SK-N-SH treated with all-trans-retinoic acid at 6 μM for 48 hours (cell line): ENCODE results near the gene CENPP.
A peak's percentile ranks its signal among the peaks of the same experiment; 100 is the strongest.

Experiments used
- ATAC-seq: fragments of 200-7000 bp; cut with Tn5 transposase; 3 replicates; pipeline ENCODE4 v1.9.1; 2020; ENCODE audit warnings: mild to moderate bottlenecking, moderate library complexity
- ARNTL ChIP-seq: fragments of 450-650 bp; formaldehyde crosslinking; IDR thresholded peaks from 2 replicates; pipeline ENCODE4 v1.5.0; 2020; ENCODE audit warnings: low read depth, mild to moderate bottlenecking, moderate library complexity, borderline replicate concordance
- BACH2 ChIP-seq: fragments of 250-450 bp; sonication (Bioruptor Pico); IDR thresholded peaks from 2 replicates; pipeline ENCODE4 v1.9.0; 2021; ENCODE audit warnings: mild to moderate bottlenecking, borderline replicate concordance
- CREB5 ChIP-seq: fragments of 250-450 bp; sonication (Bioruptor Pico); IDR thresholded peaks from 2 replicates; pipeline ENCODE4 v1.5.1; 2020; ENCODE audit warnings: low read depth, mild to moderate bottlenecking, moderate library complexity
- CSDC2 ChIP-seq: fragments of 250-450 bp; sonication (Bioruptor Pico); IDR thresholded peaks from 2 replicates; pipeline ENCODE4 v1.5.0; 2020; ENCODE audit warnings: mild to moderate bottlenecking, moderate library complexity
- CSRNP3 ChIP-seq: fragments of 250-450 bp; sonication (Bioruptor Pico); IDR thresholded peaks from 2 replicates; pipeline ENCODE4 v1.5.1; 2021; ENCODE audit warnings: mild to moderate bottlenecking, moderate library complexity
- ESRRG ChIP-seq: fragments of 250-450 bp; sonication (Bioruptor Pico); IDR thresholded peaks from 2 replicates; pipeline ENCODE4 v1.6.1; 2021; ENCODE audit warnings: mild to moderate bottlenecking
- GLIS3 ChIP-seq: fragments of 250-450 bp; sonication (Bioruptor Pico); IDR thresholded peaks from 2 replicates; pipeline ENCODE4 v1.5.0; 2020; ENCODE audit warnings: mild to moderate bottlenecking, moderate library complexity
- ISL1 ChIP-seq: fragments of 250-450 bp; sonication (Bioruptor Pico); IDR thresholded peaks from 2 replicates; pipeline ENCODE4 v2.1.2; 2022; ENCODE audit warnings: mild to moderate bottlenecking, moderate library complexity
- OSR1 ChIP-seq: fragments of 250-450 bp; sonication (Bioruptor Pico); IDR thresholded peaks from 2 replicates; pipeline ENCODE4 v1.8.0; 2022; ENCODE audit warnings: moderate library complexity, mild to moderate bottlenecking, inconsistent platforms
- PATZ1 ChIP-seq: fragments of 250-450 bp; sonication (Bioruptor Pico); IDR thresholded peaks from 2 replicates; pipeline ENCODE4 v1.8.0; 2020; ENCODE audit warnings: mild to moderate bottlenecking, moderate library complexity, borderline replicate concordance
- POU6F1 ChIP-seq: fragments of 250-450 bp; sonication (Bioruptor Pico); IDR thresholded peaks from 2 replicates; pipeline ENCODE4 v1.8.0; 2021; ENCODE audit warnings: low read depth, mild to moderate bottlenecking, moderate library complexity, borderline replicate concordance
- PPARA ChIP-seq: fragments of 250-450 bp; sonication (Bioruptor Pico); IDR thresholded peaks from 2 replicates; pipeline ENCODE4 v1.5.0; 2020; ENCODE audit warnings: mild to moderate bottlenecking, borderline replicate concordance
- SNAI2 ChIP-seq: fragments of 250-450 bp; sonication (Bioruptor Pico); IDR thresholded peaks from 2 replicates; pipeline ENCODE4 v1.5.0; 2020; ENCODE audit warnings: mild to moderate bottlenecking, moderate library complexity
- TCF4 ChIP-seq: fragments of 250-450 bp; sonication (Bioruptor Pico); IDR thresholded peaks from 2 replicates; pipeline ENCODE4 v1.8.0; 2021; ENCODE audit warnings: mild to moderate bottlenecking, moderate library complexity, borderline replicate concordance
- TOX ChIP-seq: fragments of 250-450 bp; sonication (Bioruptor Pico); IDR thresholded peaks from 2 replicates; pipeline ENCODE4 v1.8.0; 2021; ENCODE audit warnings: mild to moderate bottlenecking, moderate library complexity, borderline replicate concordance
- ZC3H10 ChIP-seq: fragments of 250-450 bp; sonication (Bioruptor Pico); IDR thresholded peaks from 2 replicates; pipeline ENCODE4 v1.5.1; 2021; ENCODE audit warnings: mild to moderate bottlenecking, moderate library complexity
- ZFP3 ChIP-seq: fragments of 250-450 bp; sonication (Bioruptor Pico); IDR thresholded peaks from 2 replicates; pipeline ENCODE4 v1.5.0; 2020; ENCODE audit warnings: mild to moderate bottlenecking, moderate library complexity
- ZNF565 ChIP-seq: fragments of 450-650 bp; formaldehyde crosslinking; conservative IDR thresholded peaks from 2 replicates; pipeline ENCODE4 v1.5.0; 2020; ENCODE audit warnings: low read depth, mild to moderate bottlenecking, moderate library complexity
- ZNF70 ChIP-seq: fragments of 450-650 bp; formaldehyde crosslinking; IDR thresholded peaks from 2 replicates; pipeline ENCODE4 v1.5.0; 2020; ENCODE audit warnings: mild to moderate bottlenecking, moderate library complexity
- ZNF8 ChIP-seq: fragments of 450-650 bp; formaldehyde crosslinking; IDR thresholded peaks from 2 replicates; pipeline ENCODE4 v1.5.0; 2020; ENCODE audit warnings: mild to moderate bottlenecking, moderate library complexity

The CENPP gene

GRCh38 chr9:92425474-92425873, 99.7 kb downstream of the CENPP start:
- TF ChIP-seq ARNTL (no peak), CSRNP3 (no peak), CSDC2 (no peak), SNAI2 (no peak), ISL1 (0 out of 2 replicates have a peak, but pooled peaks have one; percentile 18), CREB5 (CRISPR knock-in tag) (no peak), BACH2 (CRISPR knock-in tag) (no peak), ZFP3 (CRISPR knock-in tag) (no peak), TCF4 (CRISPR knock-in tag) (peak; percentile 62; the same call in 1 of the 2 replicates), ZC3H10 (CRISPR knock-in tag) (no peak), TOX (CRISPR knock-in tag) (0 out of 2 replicates have a peak, but pooled peaks have one; percentile 14), OSR1 (CRISPR knock-in tag) (no peak), ZNF70 (no peak), PATZ1 (CRISPR knock-in tag) (no peak), ESRRG (CRISPR knock-in tag) (no peak)
- ATAC-seq: peak; percentile 88

GRCh38 chr9:92426501-92427145, 100.9 kb downstream of the CENPP start:
- TF ChIP-seq TCF4 (CRISPR knock-in tag) (no peak), CREB5 (CRISPR knock-in tag) (no peak), POU6F1 (CRISPR knock-in tag) (no peak), PPARA (CRISPR knock-in tag) (no peak), ZNF8 (CRISPR knock-in tag) (0 out of 2 replicates have a peak, but pooled peaks have one; percentile 10)
- ATAC-seq: peak; percentile 44

GRCh38 chr9:92429836-92430235, 104.1 kb downstream of the CENPP start:
- ATAC-seq: no peak
- TF ChIP-seq ESRRG (CRISPR knock-in tag) (no peak), ZC3H10 (CRISPR knock-in tag) (no peak), CSDC2 (no peak), ISL1 (no peak), TOX (CRISPR knock-in tag) (no peak), ZFP3 (CRISPR knock-in tag) (no peak), ZNF565 (CRISPR knock-in tag) (no peak), GLIS3 (CRISPR knock-in tag) (no peak), CREB5 (CRISPR knock-in tag) (no peak)
